HepG2 (cell line): ENCODE results near the gene DPP7. TPM values are rescaled to one million over a fixed set of nuclear protein-coding genes. Genes with fewer than 3 reads are reported as not detected.
A peak's percentile ranks its signal among the peaks of the same experiment; 100 is the strongest.

Experiments used
- ARNT2 ChIP-seq: sonication (generic); formaldehyde crosslinking; IDR thresholded peaks from 2 replicates; pipeline ENCODE4 v1.8.0; 2022; ENCODE audit warnings: mild to moderate bottlenecking, low read depth, missing genetic modification reagents, moderate library complexity
- DNMT1 ChIP-seq: sonication (generic); formaldehyde crosslinking; IDR thresholded peaks from 2 replicates; pipeline ENCODE4 v1.5.1; 2020; ENCODE audit warnings: mild to moderate bottlenecking, missing genetic modification reagents
- GATAD1 ChIP-seq: IDR thresholded peaks from 2 replicates; pipeline ENCODE4 v1.6.1; 2016; ENCODE audit warnings: missing genetic modification reagents, missing compliant biosample characterization
- GFI1 ChIP-seq: sonication (generic); formaldehyde crosslinking; IDR thresholded peaks from 2 replicates; pipeline ENCODE4 v1.5.0; 2020; ENCODE audit warnings: missing genetic modification reagents, mild to moderate bottlenecking, borderline replicate concordance
- KLF12 ChIP-seq: sonication (generic); formaldehyde crosslinking; IDR thresholded peaks from 2 replicates; pipeline ENCODE4 v1.4.0; 2020; ENCODE audit warnings: missing genetic modification reagents, borderline replicate concordance
- MLXIP ChIP-seq: sonication (generic); formaldehyde crosslinking; IDR thresholded peaks from 2 replicates; pipeline ENCODE4 v1.9.0; 2021; ENCODE audit warnings: missing genetic modification reagents, borderline replicate concordance
- PAWR ChIP-seq: sonication (generic); formaldehyde crosslinking; IDR thresholded peaks from 2 replicates; pipeline ENCODE4 v1.4.0; 2020; ENCODE audit warnings: missing genetic modification reagents, mild to moderate bottlenecking, borderline replicate concordance
- REPIN1 ChIP-seq: sonication (generic); formaldehyde crosslinking; IDR thresholded peaks from 2 replicates; pipeline ENCODE4 v1.8.0; 2022; ENCODE audit warnings: missing genetic modification reagents, low read depth, mild to moderate bottlenecking, borderline replicate concordance
- TOPORS ChIP-seq: sonication (generic); formaldehyde crosslinking; IDR thresholded peaks from 2 replicates; pipeline ENCODE4 v1.8.0; 2023; ENCODE audit warnings: mild to moderate bottlenecking, missing genetic modification reagents
- ZNF317 ChIP-seq: sonication (generic); formaldehyde crosslinking; IDR thresholded peaks from 2 replicates; pipeline ENCODE4 v1.5.0; 2020; ENCODE audit warnings: mild to moderate bottlenecking, missing genetic modification reagents
- ZNF430 ChIP-seq: sonication (generic); formaldehyde crosslinking; IDR thresholded peaks from 2 replicates; pipeline ENCODE4 v1.9.0; 2021; ENCODE audit warnings: mild to moderate bottlenecking, missing genetic modification reagents
- ZNF674 ChIP-seq: sonication (generic); formaldehyde crosslinking; IDR thresholded peaks from 2 replicates; pipeline ENCODE4 v1.5.0; 2020; ENCODE audit warnings: low read depth, mild to moderate bottlenecking, missing genetic modification reagents
- ZNF770 ChIP-seq: sonication (generic); formaldehyde crosslinking; IDR thresholded peaks from 2 replicates; pipeline ENCODE4 v1.5.0; 2020; ENCODE audit warnings: mild to moderate bottlenecking, missing genetic modification reagents
- polyA plus RNA-seq, 8 experiments: library from polyadenylated mRNA; depleted of rRNA in 3 of 8; stranded (reverse) in 7 of 8; unstranded in 1 of 8; fragments of >200 nt; fragmentation: Illumina TruSeq in 4 of 8; extraction: Trizol in 4 of 8; gene quantifications; 2 replicates each; pipeline versions ENCODE4 v1.2.1 to v1.2.3, GENCODE V29; 2011 to 2016; ENCODE audit warnings: low read depth in 4 of 8, missing spikeins in 1 of 8, mixed read lengths in 1 of 8; ENCODE audit not compliant: insufficient read depth in 1 of 8
- total RNA-seq, 5 experiments: library from RNA; depleted of rRNA; stranded (reverse); fragments of >200 nt; fragmentation: Illumina TruSeq; extraction: Trizol; gene quantifications; 2 replicates each; pipeline ENCODE4 v1.2.3, GENCODE V29; 2016; ENCODE audit warnings: low read depth in 1 of 5
- TF ChIP-seq, protein P1 (sequence below): IDR thresholded peaks from 2 replicates; pipeline ENCODE4 v1.6.1; 2016; ENCODE audit warnings: low read depth, control low read depth
- TF ChIP-seq, protein P2 (sequence below): IDR thresholded peaks from 2 replicates; pipeline ENCODE4 v1.6.1; 2012; ENCODE audit warnings: low read length, improper control_type of control experiment
- TF ChIP-seq, protein P3 (sequence below): IDR thresholded peaks from 2 replicates; pipeline ENCODE4 v1.6.1; 2018; ENCODE audit warnings: missing genetic modification reagents, mild to moderate bottlenecking, missing compliant biosample characterization

Gene DPP7
- total and polyA plus RNA-seq, 2 of the 13 experiments (the other 11 are each of a cell fraction or from before 2014, with no cell fraction given): 1.2 to 4.5 TPM

- TF ChIP-seq, protein P1, sequence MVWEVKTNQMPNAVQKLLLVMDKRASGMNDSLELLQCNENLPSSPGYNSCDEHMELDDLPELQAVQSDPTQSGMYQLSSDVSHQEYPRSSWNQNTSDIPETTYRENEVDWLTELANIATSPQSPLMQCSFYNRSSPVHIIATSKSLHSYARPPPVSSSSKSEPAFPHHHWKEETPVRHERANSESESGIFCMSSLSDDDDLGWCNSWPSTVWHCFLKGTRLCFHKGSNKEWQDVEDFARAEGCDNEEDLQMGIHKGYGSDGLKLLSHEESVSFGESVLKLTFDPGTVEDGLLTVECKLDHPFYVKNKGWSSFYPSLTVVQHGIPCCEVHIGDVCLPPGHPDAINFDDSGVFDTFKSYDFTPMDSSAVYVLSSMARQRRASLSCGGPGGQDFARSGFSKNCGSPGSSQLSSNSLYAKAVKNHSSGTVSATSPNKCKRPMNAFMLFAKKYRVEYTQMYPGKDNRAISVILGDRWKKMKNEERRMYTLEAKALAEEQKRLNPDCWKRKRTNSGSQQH: no peak
- no peak for TF ChIP-seq TOPORS (CRISPR knock-in tag)
- TF ChIP-seq DNMT1: no peak; the same call in 1 of the 2 replicates
- no peak; the same call in 1 of the 2 replicates for TF ChIP-seq ZNF674 (CRISPR knock-in tag)
- TF ChIP-seq GATAD1: no peak
- TF ChIP-seq, protein P2, sequence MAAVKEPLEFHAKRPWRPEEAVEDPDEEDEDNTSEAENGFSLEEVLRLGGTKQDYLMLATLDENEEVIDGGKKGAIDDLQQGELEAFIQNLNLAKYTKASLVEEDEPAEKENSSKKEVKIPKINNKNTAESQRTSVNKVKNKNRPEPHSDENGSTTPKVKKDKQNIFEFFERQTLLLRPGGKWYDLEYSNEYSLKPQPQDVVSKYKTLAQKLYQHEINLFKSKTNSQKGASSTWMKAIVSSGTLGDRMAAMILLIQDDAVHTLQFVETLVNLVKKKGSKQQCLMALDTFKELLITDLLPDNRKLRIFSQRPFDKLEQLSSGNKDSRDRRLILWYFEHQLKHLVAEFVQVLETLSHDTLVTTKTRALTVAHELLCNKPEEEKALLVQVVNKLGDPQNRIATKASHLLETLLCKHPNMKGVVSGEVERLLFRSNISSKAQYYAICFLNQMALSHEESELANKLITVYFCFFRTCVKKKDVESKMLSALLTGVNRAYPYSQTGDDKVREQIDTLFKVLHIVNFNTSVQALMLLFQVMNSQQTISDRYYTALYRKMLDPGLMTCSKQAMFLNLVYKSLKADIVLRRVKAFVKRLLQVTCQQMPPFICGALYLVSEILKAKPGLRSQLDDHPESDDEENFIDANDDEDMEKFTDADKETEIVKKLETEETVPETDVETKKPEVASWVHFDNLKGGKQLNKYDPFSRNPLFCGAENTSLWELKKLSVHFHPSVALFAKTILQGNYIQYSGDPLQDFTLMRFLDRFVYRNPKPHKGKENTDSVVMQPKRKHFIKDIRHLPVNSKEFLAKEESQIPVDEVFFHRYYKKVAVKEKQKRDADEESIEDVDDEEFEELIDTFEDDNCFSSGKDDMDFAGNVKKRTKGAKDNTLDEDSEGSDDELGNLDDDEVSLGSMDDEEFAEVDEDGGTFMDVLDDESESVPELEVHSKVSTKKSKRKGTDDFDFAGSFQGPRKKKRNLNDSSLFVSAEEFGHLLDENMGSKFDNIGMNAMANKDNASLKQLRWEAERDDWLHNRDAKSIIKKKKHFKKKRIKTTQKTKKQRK: no peak
- TF ChIP-seq ZNF317 (CRISPR knock-in tag): no peak
- no peak for TF ChIP-seq KLF12 (CRISPR knock-in tag)
- TF ChIP-seq, protein P3, sequence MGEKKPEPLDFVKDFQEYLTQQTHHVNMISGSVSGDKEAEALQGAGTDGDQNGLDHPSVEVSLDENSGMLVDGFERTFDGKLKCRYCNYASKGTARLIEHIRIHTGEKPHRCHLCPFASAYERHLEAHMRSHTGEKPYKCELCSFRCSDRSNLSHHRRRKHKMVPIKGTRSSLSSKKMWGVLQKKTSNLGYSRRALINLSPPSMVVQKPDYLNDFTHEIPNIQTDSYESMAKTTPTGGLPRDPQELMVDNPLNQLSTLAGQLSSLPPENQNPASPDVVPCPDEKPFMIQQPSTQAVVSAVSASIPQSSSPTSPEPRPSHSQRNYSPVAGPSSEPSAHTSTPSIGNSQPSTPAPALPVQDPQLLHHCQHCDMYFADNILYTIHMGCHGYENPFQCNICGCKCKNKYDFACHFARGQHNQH (CRISPR knock-in tag): no peak
- peak; percentile 46; the same call in 1 of the 2 replicates for TF ChIP-seq ARNT2 (CRISPR knock-in tag)
- peak; percentile 8 for TF ChIP-seq ZNF770 (CRISPR knock-in tag)
- peak; percentile 56; the same call in 1 of the 2 replicates for TF ChIP-seq GFI1 (CRISPR knock-in tag)
- TF ChIP-seq ZNF430 (CRISPR knock-in tag): peak; percentile 62; the same call in 1 of the 2 replicates
- no peak for TF ChIP-seq PAWR (CRISPR knock-in tag)
- TF ChIP-seq REPIN1 (CRISPR knock-in tag): peak; percentile 34; the same call in 1 of the 2 replicates
- no peak for TF ChIP-seq MLXIP (CRISPR knock-in tag)
Measured at GRCh38 chr9:137085920-137086530, 28.5 kb downstream of the DPP7 start (continued).
